GM11168 (cell line): Measurements from ENCODE around the gene FAM228A.

Experiments
- in situ Hi-C: fragments of 300-500 bp; cut with MboI; formaldehyde crosslinking; loops from one replicate; pipeline ENCODE4 v1.12.0; 2022; ENCODE audit warnings: low sequenced_read_pairs; ENCODE audit not compliant: unreplicated experiment

The FAM228A gene

GRCh38 chr2:24221343-24222050 is 46.6 kb downstream of the FAM228A start:
- in situ Hi-C loops: no loop called here

DNA sequence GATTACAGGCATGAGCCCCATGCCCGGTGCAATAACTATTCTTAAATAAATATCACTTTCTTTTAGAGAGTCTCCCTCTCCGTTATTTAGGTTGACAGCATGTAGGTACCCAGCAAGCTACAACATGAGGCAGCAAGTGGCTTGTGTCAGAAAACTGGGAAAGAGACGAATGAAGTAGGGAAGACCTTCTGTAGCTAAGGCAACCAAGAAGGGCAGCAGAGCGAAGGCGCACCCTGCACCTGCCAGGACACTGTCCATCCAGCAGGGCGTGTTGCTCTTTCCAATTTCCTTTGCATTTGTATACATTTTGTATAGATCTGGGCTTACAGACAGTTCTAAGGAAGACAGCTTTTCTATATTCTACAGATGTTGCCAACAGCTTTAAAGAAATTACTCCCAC is 48.1 kb downstream of the FAM228A start:
- in situ Hi-C loops: no loop called here

GRCh38 chr2:24225499-24226242 is 50.8 kb downstream of the FAM228A start:
- in situ Hi-C loops: no loop called here

- in situ Hi-C loops: no loop called here
These were observed 53.6 kb downstream of the FAM228A start for GRCh38 chr2:24228470-24228869.

DNA sequence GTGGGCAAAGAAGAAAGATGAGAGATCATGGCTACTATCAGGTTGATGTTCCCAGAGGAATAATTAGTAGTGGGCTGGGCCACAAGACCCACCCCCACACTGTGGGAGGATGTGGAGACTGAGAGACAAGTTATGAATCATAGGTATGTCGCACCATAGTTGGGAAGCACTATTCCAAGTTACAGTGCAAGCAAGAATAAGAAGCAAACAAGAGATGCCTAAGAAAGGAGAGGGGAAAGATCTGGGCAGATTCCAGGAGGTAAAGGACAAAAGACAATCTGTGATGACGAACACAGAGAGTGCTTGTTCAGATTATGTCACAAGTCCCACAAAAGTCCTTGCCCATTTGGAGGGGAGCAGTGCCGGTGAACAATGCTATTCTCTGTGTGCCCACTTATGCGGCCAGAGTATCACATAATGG is 56.6 kb downstream of the FAM228A start:
- in situ Hi-C loops: loop anchor here (5.0 kb wide), 1 partner anchor 151 kb away; no protein-coding TSS in a partner anchor

GRCh38 chr2:24233321-24233720 is 58.5 kb downstream of the FAM228A start:
- in situ Hi-C loops: loop anchor here (5.0 kb wide), 1 partner anchor 149 kb away; no protein-coding TSS in a partner anchor

DNA sequence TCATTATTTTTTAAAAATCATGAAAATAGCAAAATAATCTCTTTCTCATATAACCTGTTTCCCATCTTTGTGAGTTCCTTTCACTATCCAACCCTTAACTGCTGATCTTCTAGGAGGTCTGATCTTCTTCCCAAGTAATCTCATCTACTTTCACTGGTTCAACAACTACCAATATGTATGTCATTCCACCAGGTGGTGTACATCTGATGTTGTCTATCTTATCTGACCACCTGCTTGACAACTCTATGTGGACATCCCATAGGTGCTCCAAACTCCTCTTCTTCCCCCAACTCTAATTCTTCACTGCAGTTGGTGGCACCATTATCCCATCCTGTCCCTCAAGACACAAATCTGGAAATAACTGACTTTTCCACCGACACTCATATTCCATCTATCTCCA is 62.5 kb downstream of the FAM228A start:
- in situ Hi-C loops: no loop called here

DNA sequence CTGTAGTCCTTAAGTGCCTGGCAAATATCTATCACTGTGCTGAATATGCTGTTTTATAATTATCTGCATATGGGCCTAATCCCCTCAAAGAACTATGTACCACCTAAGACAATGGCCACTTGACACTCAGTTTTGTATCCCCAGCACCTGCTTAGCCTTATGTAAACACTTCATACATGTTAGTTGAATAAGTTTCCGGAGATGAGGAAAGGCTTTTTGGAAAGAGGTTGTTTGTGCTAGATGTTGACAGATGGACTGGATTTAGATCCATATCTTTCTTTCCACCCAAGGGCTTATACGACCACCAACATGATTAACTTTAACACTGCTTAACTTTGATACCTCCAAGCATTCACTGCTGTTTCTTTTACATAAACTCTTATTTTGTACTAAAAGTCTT is 63.3 kb downstream of the FAM228A start:
- in situ Hi-C loops: no loop called here

DNA sequence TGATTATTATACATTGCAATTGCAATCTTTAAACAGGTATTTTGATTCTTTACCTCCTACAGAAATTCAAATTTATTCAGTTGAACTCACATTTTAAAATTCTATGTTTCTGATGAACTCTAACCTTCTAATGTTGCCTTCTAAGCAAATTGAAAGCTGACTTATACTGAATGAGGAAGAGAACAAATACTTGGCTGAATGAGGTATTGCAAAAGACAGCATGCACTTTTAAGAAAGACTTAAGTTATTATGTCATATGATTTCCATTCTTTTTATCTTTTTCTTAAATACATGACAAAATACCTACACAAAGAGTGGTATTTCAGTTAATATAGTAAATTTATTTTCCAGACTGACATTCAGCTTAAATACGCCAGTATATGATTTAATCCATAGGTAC is 64.7 kb downstream of the FAM228A start:
- in situ Hi-C loops: no loop called here
